HL-60 (cell line): ENCODE results near the gene TRIM13.

ENCODE experiments used
- CTCF ChIP-seq: IDR thresholded peaks from one replicate; pipeline ENCODE4 v1.5.1; 2011; ENCODE audit warnings: low read length, control low read depth, inconsistent platforms; ENCODE audit not compliant: insufficient read depth
- GABPA ChIP-seq: IDR thresholded peaks from 2 replicates; pipeline ENCODE4 v1.6.1; 2012; ENCODE audit warnings: low read depth
- POLR2AphosphoS5 ChIP-seq: IDR thresholded peaks from 2 replicates; pipeline ENCODE4 v1.6.1; 2012; ENCODE audit warnings: low read depth
- REST ChIP-seq: IDR thresholded peaks from 2 replicates; pipeline ENCODE4 v1.6.1; 2012; ENCODE audit warnings: low read depth; ENCODE audit not compliant: insufficient replicate concordance
- SPI1 ChIP-seq: IDR thresholded peaks from 2 replicates; pipeline ENCODE4 v1.6.1; 2012; ENCODE audit warnings: low read depth, mild to moderate bottlenecking, borderline replicate concordance

- TF ChIP-seq REST (no peak), CTCF (no peak), GABPA (no peak), POLR2AphosphoS5 (no peak), SPI1 (no peak)
Observed at GRCh38 chr13:50038266-50038665, 41.4 kb downstream of the TRIM13 start.
